Peyer's patch (tissue), 4 donors: Measurements from ENCODE around the gene ZC3H4.

Experiments used
- POLR2A ChIP-seq, 2 donors: fragments of 450-650 bp; IDR thresholded peaks; one replicate each; pipeline ENCODE4 v1.5.1; 2017; ENCODE audit warnings: antibody characterized with exemption in 2 of 2, mild to moderate bottlenecking in 2 of 2, moderate library complexity in 2 of 2
- TF ChIP-seq, protein P1 (sequence below), 6 experiments: fragments of 450-650 bp in 4 of 6; fragments of 200-600 bp in 2 of 6; sonication (generic) in 1 of 6; IDR thresholded peaks; one replicate each; pipeline ENCODE4 v1.5.1; 2017 to 2019; ENCODE audit warnings: antibody characterized with exemption in 6 of 6, mild to moderate bottlenecking in 3 of 6, moderate library complexity in 1 of 6

DNA sequence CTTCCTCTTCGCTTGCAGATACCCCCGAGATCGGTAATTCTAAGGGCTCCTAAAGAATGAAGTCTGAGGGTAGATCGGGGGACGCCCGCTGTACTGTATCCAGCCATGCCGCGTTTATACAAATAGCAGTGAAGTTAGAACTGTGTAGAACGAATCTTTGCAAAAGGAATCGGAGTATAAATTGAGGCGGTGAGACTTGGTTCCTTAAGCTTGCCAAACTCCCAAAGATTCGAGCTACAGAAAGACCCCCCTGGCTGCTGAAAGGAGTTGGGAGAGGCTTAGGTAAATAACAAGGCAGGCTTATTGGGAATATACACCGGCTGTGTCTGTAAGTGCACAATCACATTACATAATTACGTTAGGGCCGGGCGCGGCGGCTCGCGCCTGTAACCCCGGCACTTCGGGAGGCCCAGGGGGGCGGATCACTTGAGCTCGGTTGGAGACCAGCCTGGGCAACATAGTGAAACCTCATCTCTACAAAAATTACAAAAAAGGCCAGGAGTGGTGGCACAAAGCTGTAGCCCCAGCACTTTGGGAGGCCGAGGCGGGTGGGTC, 77.4 kb downstream of the ZC3H4 start:
- TF ChIP-seq, protein P1, sequence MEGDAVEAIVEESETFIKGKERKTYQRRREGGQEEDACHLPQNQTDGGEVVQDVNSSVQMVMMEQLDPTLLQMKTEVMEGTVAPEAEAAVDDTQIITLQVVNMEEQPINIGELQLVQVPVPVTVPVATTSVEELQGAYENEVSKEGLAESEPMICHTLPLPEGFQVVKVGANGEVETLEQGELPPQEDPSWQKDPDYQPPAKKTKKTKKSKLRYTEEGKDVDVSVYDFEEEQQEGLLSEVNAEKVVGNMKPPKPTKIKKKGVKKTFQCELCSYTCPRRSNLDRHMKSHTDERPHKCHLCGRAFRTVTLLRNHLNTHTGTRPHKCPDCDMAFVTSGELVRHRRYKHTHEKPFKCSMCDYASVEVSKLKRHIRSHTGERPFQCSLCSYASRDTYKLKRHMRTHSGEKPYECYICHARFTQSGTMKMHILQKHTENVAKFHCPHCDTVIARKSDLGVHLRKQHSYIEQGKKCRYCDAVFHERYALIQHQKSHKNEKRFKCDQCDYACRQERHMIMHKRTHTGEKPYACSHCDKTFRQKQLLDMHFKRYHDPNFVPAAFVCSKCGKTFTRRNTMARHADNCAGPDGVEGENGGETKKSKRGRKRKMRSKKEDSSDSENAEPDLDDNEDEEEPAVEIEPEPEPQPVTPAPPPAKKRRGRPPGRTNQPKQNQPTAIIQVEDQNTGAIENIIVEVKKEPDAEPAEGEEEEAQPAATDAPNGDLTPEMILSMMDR (IDR thresholded peaks at IDR 0.05): no peak
- TF ChIP-seq POLR2A (IDR thresholded peaks at IDR 0.05): no peak
